MCF 10A (cell line): ENCODE results near the gene PLEKHF1. TPM values are rescaled to one million over a fixed set of nuclear protein-coding genes. Genes with fewer than 3 reads are reported as not detected.

Source experiments
- BruUV-seq: library from RNA; stranded (reverse); fragments of 400-500 nt; replicated peaks from 2 replicates; lab custom pipeline; 2021; lab: Mats Ljungman, UMichigan
- CTCF ChIA-PET: fragments of 300-600 bp; sonication (Branson Sonifier 250); formaldehyde crosslinking; extraction: SDS; loops from one replicate; lab custom pipeline; 2021; ENCODE audit warnings: antibody characterized with exemption, inconsistent platforms; lab: Yijun Ruan, JAX
- POLR2A ChIA-PET: fragments of 300-600, 350-650 bp; sonication (Branson Sonifier 250); formaldehyde crosslinking; extraction: SDS; loops from one replicate; lab custom pipeline; 2020; ENCODE audit warnings: antibody characterized with exemption, inconsistent platforms; lab: Yijun Ruan, JAX
- DNase-seq: peaks from one replicate; pipeline ENCODE4 v3.0.0-alpha.2; 2018; ENCODE audit not compliant: unreplicated experiment
- H3K27ac Mint-ChIP-seq: one replicate; pipeline ENCODE4 v1.8.0; 2022; ENCODE audit warnings: mild to moderate bottlenecking, low read depth, mixed read lengths; ENCODE audit not compliant: unreplicated experiment
- H3K27me3 Mint-ChIP-seq: one replicate; pipeline ENCODE4 v1.8.0; 2022; ENCODE audit warnings: mixed read lengths; ENCODE audit not compliant: insufficient read depth, unreplicated experiment
- H3K36me3 Mint-ChIP-seq: one replicate; pipeline ENCODE4 v1.8.0; 2022; ENCODE audit warnings: mild to moderate bottlenecking, moderate library complexity, mixed read lengths; ENCODE audit not compliant: insufficient read depth, unreplicated experiment
- H3K4me1 Mint-ChIP-seq: one replicate; pipeline ENCODE4 v1.8.0; 2022; ENCODE audit warnings: mixed read lengths; ENCODE audit not compliant: insufficient read depth, unreplicated experiment
- H3K4me3 Mint-ChIP-seq: one replicate; pipeline ENCODE4 v1.8.0; 2022; ENCODE audit warnings: mild to moderate bottlenecking, moderate library complexity, mixed read lengths; ENCODE audit not compliant: unreplicated experiment
- H3K9me3 Mint-ChIP-seq: one replicate; pipeline ENCODE4 v1.8.0; 2022; ENCODE audit warnings: mixed read lengths; ENCODE audit not compliant: unreplicated experiment
- CTCF ChIP-seq: fragments of 200-600 bp; IDR thresholded peaks from one replicate; pipeline ENCODE4 v1.8.0; 2022; ENCODE audit warnings: antibody characterized with exemption, mild to moderate bottlenecking; ENCODE audit not compliant: unreplicated experiment
- intact Hi-C: fragments of 100-400 bp; cut with micrococcal nuclease; formaldehyde crosslinking; loops from 2 replicates; pipeline ENCODE4 v1.14.1; 2022
- total RNA-seq: library from RNA; stranded (reverse); gene quantifications from 2 replicates; pipeline ENCODE4 v1.2.3, GENCODE V29; 2022

The PLEKHF1 gene
- total RNA-seq, 1 experiment from 2014 or later: 2.9 TPM

- BruUV-seq: no TSS peak
- Mint-ChIP-seq H3K4me1 (peaks cover 15% of the 10 kb centered on the region), H3K4me3 (no peak overlapping the region), H3K9me3 (no peaks in the 10 kb centered on the region), H3K27me3 (peaks cover 16% of the 10 kb centered on the region), H3K36me3 (peaks cover 7% of the 10 kb centered on the region), H3K27ac (no peak overlapping the region)
- ChIA-PET CTCF (interaction anchor here (1.5 kb wide), 1 partner anchor 36 kb away, joined by 5 read pairs; no protein-coding TSS in a partner anchor), POLR2A (interaction anchor here (0.5 to 0.7 kb wide), 2 partner anchors 27 to 56 kb away, joined by 3 read pairs; no protein-coding TSS in a partner anchor)
- no peak for DNase-seq
- intact Hi-C loops: no loop called here
- no peak for TF ChIP-seq CTCF
Observed at GRCh38 chr19:29658221-29658991, 6.9 kb upstream of the PLEKHF1 start.

GRCh38 chr19:29660835-29661234 is 4.4 kb upstream of the PLEKHF1 start:
- Mint-ChIP-seq H3K4me1 (peaks cover 21% of the 10 kb centered on the region), H3K9me3 (no peaks in the 10 kb centered on the region), H3K4me3 (no peak overlapping the region), H3K27ac (no peak overlapping the region), H3K36me3 (peaks cover 7% of the 10 kb centered on the region), H3K27me3 (peaks cover under 1% of the 10 kb centered on the region)
- no peak for DNase-seq
- no peak for TF ChIP-seq CTCF
- ChIA-PET CTCF (interaction anchor here (0.6 to 1.2 kb wide), 3 partner anchors 15 to 459 kb away, joined by 3 read pairs; no protein-coding TSS in a partner anchor), POLR2A (interaction anchor here (2.2 kb wide), 1 partner anchor 15 kb away, joined by 12 read pairs; no protein-coding TSS in a partner anchor)
- intact Hi-C loops: no loop called here
- BruUV-seq: no TSS peak

- no peaks in the 10 kb centered on the region for H3K27me3 Mint-ChIP-seq
Observed at GRCh38 chr19:29662278-29662603, 3.0 kb upstream of the PLEKHF1 start.

More at GRCh38 chr19:29662278-29662603, 3.0 kb upstream of the PLEKHF1 start:
- H3K9me3 Mint-ChIP-seq: no peaks in the 10 kb centered on the region
- DNase-seq: no peak
- BruUV-seq: no TSS peak
- POLR2A ChIA-PET: interaction anchor here (0.6 to 2.7 kb wide), 5 partner anchors 16 to 184 kb away, joined by 3 to 13 read pairs (median 4); partner anchors contain the start of gene POP4
- peak overlapping the region; percentile 46 for H3K4me3 Mint-ChIP-seq
- CTCF ChIA-PET: interaction anchor here (1.1 to 2.6 kb wide), 4 partner anchors 48 to 55 kb away, joined by 3 to 28 read pairs (median 10); no protein-coding TSS in a partner anchor
- H3K36me3 Mint-ChIP-seq: peaks cover 7% of the 10 kb centered on the region
- TF ChIP-seq CTCF: no peak
- intact Hi-C loops: loop anchor here (1.0 kb wide), 1 partner anchor 20 kb away; no protein-coding TSS in a partner anchor
- peaks cover 21% of the 10 kb centered on the region for H3K4me1 Mint-ChIP-seq
- H3K27ac Mint-ChIP-seq: peak overlapping the region; percentile 95
